ENCODE data around the gene PLB1.
"Not testable (repeated sequence)": the region's sequence is repeated elsewhere in the genome, so short reads cannot be mapped to it uniquely, and the experiment has no call there.

PLB1 gene

GRCh38 chr2:28538134-28538533 is 42.3 kb downstream of the PLB1 start:
- no peak for DNase-seq (ENCODE audit: low spot score)

GRCh38 chr2:28538652-28539051 is 42.8 kb downstream of the PLB1 start:
- DNase-seq (ENCODE audit: low spot score) = no peak

- no peak for DNase-seq (ENCODE audit: low spot score)
These were observed 43.3 kb downstream of the PLB1 start for GRCh38 chr2:28539118-28539541.

- DNase-seq (ENCODE audit: low spot score) = no peak
These were observed 47.6 kb downstream of the PLB1 start for GRCh38 chr2:28543316-28544035.

GRCh38 chr2:28544036-28544346 is 48.1 kb downstream of the PLB1 start:
- DNase-seq (ENCODE audit: low spot score) = no peak

GRCh38 chr2:28544405-28544921 is 48.6 kb downstream of the PLB1 start:
- DNase-seq (ENCODE audit: low spot score) = peak; percentile 22

GRCh38 chr2:28544922-28545589 is 49.2 kb downstream of the PLB1 start:
- peak; percentile 26 for DNase-seq (ENCODE audit: low spot score)

GRCh38 chr2:28545590-28546200 is 49.8 kb downstream of the PLB1 start:
- DNase-seq (ENCODE audit: low spot score) = peak; percentile 27

GRCh38 chr2:28546242-28546641 is 50.4 kb downstream of the PLB1 start:
- no peak for DNase-seq (ENCODE audit: low spot score)

- DNase-seq (ENCODE audit: low spot score) = no peak
These were observed 51.5 kb downstream of the PLB1 start for GRCh38 chr2:28547223-28547860.

GRCh38 chr2:28547906-28548600 is 52.2 kb downstream of the PLB1 start:
- peak; percentile 26 for DNase-seq (ENCODE audit: low spot score)

- not testable (repeated sequence) for DNase-seq (ENCODE audit: low spot score)
These were observed 54.5 kb downstream of the PLB1 start for GRCh38 chr2:28550345-28550744.

- no peak for DNase-seq (ENCODE audit: low spot score)
These were observed 56.4 kb downstream of the PLB1 start for GRCh38 chr2:28552045-28552823.

GRCh38 chr2:28556303-28556702 is 60.4 kb downstream of the PLB1 start:
- DNase-seq (ENCODE audit: low spot score) = no peak

GRCh38 chr2:28557389-28558131 is 61.7 kb downstream of the PLB1 start:
- no peak for DNase-seq (ENCODE audit: low spot score)

- DNase-seq (ENCODE audit: low spot score) = no peak
These were observed 62.4 kb downstream of the PLB1 start for GRCh38 chr2:28558158-28558820.

GRCh38 chr2:28558918-28559317 is 63.1 kb downstream of the PLB1 start:
- no peak for DNase-seq (ENCODE audit: low spot score)

- DNase-seq (ENCODE audit: low spot score) = no peak
These were observed 68.0 kb downstream of the PLB1 start for GRCh38 chr2:28563869-28564268.

GRCh38 chr2:28564346-28564745 is 68.5 kb downstream of the PLB1 start:
- DNase-seq (ENCODE audit: low spot score) = no peak

- no peak for DNase-seq (ENCODE audit: low spot score)
These were observed 69.2 kb downstream of the PLB1 start for GRCh38 chr2:28565033-28565432.

Data from CD4-positive, alpha-beta T cell treated with Interleukin-2 at 100 ng/mL for 4 hours (primary cell).